ENCODE data around the gene PIGB. TPM values are rescaled to one million over a fixed set of nuclear protein-coding genes. Genes with fewer than 3 reads are reported as not detected.

Gene PIGB
- total and polyA plus RNA-seq, 2 of the 13 experiments (the other 11 are each of a cell fraction or from before 2014, with no cell fraction given) = 14.5 to 19.1 TPM

- TF ChIP-seq ZNF318 (CRISPR knock-in tag; IDR thresholded peaks at IDR 0.05) = 0 out of 2 replicates have a peak, but pooled peaks have one; percentile 52
- peak; percentile 87 for TF ChIP-seq ZNF441 (CRISPR knock-in tag; IDR thresholded peaks at IDR 0.05; ENCODE audit: borderline replicate concordance)
- TF ChIP-seq SP5 (CRISPR knock-in tag; IDR thresholded peaks at IDR 0.05; ENCODE audit: borderline replicate concordance, low read depth) = no peak
- no peak for TF ChIP-seq GPBP1L1 (CRISPR knock-in tag; IDR thresholded peaks at IDR 0.05)
- peak; percentile 79 for TF ChIP-seq ZNF501 (CRISPR knock-in tag; IDR thresholded peaks at IDR 0.05)
- no peak for TF ChIP-seq TCF7L2 (IDR thresholded peaks at IDR 0.05; ENCODE audit: low read depth, low read length)
- TF ChIP-seq NR3C1 (CRISPR knock-in tag; IDR thresholded peaks at IDR 0.05) = no peak
- peak; percentile 83 to 85 for TF ChIP-seq POLR2A (IDR thresholded peaks at IDR 0.05; ENCODE audit: insufficient read depth in 1 of 2, low read depth in 2 of 2, low read length in 2 of 2)
- TF ChIP-seq ZNF383 (CRISPR knock-in tag; IDR thresholded peaks at IDR 0.05; ENCODE audit: borderline replicate concordance) = peak; percentile 89; the same call in 1 of the 2 replicates
- TF ChIP-seq PRDM15 (CRISPR knock-in tag; IDR thresholded peaks at IDR 0.05) = peak; percentile 74; the same call in 1 of the 2 replicates
Observed at GRCh38 chr15:55318588-55319494, at the start of gene PIGB, which contains the start of gene PIGBOS1 (continued).

Measured in HepG2 (cell line).